BLaER1 (cell line): ENCODE measurements around the gene CFAP100.
A peak's percentile ranks its signal among the peaks of the same experiment; 100 is the strongest.

Source experiments
- H3K27ac ChIP-seq: shearing (Covaris generic); formaldehyde crosslinking; 2 replicates; pipeline ENCODE4 v1.8.1; 2022
- H3K27me3 ChIP-seq: shearing (Covaris generic); formaldehyde crosslinking; 2 replicates; pipeline ENCODE4 v1.8.1; 2022
- H3K36me3 ChIP-seq: shearing (Covaris generic); formaldehyde crosslinking; 2 replicates; pipeline ENCODE4 v1.8.1; 2022
- H3K4me1 ChIP-seq: shearing (Covaris generic); formaldehyde crosslinking; 2 replicates; pipeline ENCODE4 v1.8.1; 2022
- H3K4me2 ChIP-seq: shearing (Covaris generic); formaldehyde crosslinking; 2 replicates; pipeline ENCODE4 v1.8.1; 2022
- H3K4me3 ChIP-seq: shearing (Covaris generic); formaldehyde crosslinking; 2 replicates; pipeline ENCODE4 v1.8.1; 2022
- H3K9ac ChIP-seq: shearing (Covaris generic); formaldehyde crosslinking; 2 replicates; pipeline ENCODE4 v1.8.1; 2022
- H3K9me3 ChIP-seq: shearing (Covaris generic); formaldehyde crosslinking; 2 replicates; pipeline ENCODE4 v1.8.1; 2022
- H4K20me1 ChIP-seq: shearing (Covaris generic); formaldehyde crosslinking; 2 replicates; pipeline ENCODE4 v1.8.1; 2022
- Cebpa-rat ChIP-seq: shearing (Covaris generic); IDR thresholded peaks from 2 replicates; pipeline ENCODE4 v1.8.1; 2022

The CFAP100 gene

GRCh38 chr3:126398423-126399350, 4.0 kb downstream of the CFAP100 start:
- peaks cover 12% of the 10 kb centered on the region for H3K4me1 ChIP-seq
- H3K4me2 ChIP-seq = no peak overlapping the region
- no peaks in the 10 kb centered on the region for H4K20me1 ChIP-seq
- peaks cover 8% of the 10 kb centered on the region; the same call in 1 of the 2 replicates for H3K9me3 ChIP-seq
- H3K4me3 ChIP-seq = no peak overlapping the region
- no peaks in the 10 kb centered on the region for H3K27me3 ChIP-seq
- H3K36me3 ChIP-seq = no peaks in the 10 kb centered on the region
- no peak for TF ChIP-seq Cebpa-rat
- no peak overlapping the region for H3K9ac ChIP-seq
- no peak overlapping the region for H3K27ac ChIP-seq

GRCh38 chr3:126399351-126399735, 4.6 kb downstream of the CFAP100 start:
- Histone ChIP-seq H3K4me2 (peak overlapping the region; percentile 38), H3K27me3 (no peaks in the 10 kb centered on the region), H3K4me3 (no peak overlapping the region), H3K36me3 (no peaks in the 10 kb centered on the region), H3K9ac (no peak overlapping the region), H3K4me1 (peaks cover 12% of the 10 kb centered on the region), H3K27ac (no peak overlapping the region), H3K9me3 (peaks cover 8% of the 10 kb centered on the region; the same call in 1 of the 2 replicates), H4K20me1 (no peaks in the 10 kb centered on the region)
- no peak for TF ChIP-seq Cebpa-rat

- Histone ChIP-seq H3K36me3 (no peaks in the 10 kb centered on the region), H3K9ac (no peak overlapping the region), H3K4me3 (no peak overlapping the region), H3K27me3 (no peaks in the 10 kb centered on the region), H3K9me3 (peaks cover 8% of the 10 kb centered on the region; the same call in 1 of the 2 replicates), H4K20me1 (no peaks in the 10 kb centered on the region), H3K27ac (no peak overlapping the region), H3K4me1 (peaks cover 12% of the 10 kb centered on the region), H3K4me2 (peak overlapping the region; percentile 38)
- no peak for TF ChIP-seq Cebpa-rat
These were observed 5.0 kb downstream of the CFAP100 start for GRCh38 chr3:126399756-126400155.

GRCh38 chr3:126401611-126402160, 7.0 kb downstream of the CFAP100 start:
- Histone ChIP-seq H3K27ac (no peak overlapping the region), H4K20me1 (no peaks in the 10 kb centered on the region), H3K4me1 (peaks cover 12% of the 10 kb centered on the region), H3K9ac (no peak overlapping the region), H3K4me2 (no peak overlapping the region), H3K4me3 (no peak overlapping the region), H3K27me3 (no peaks in the 10 kb centered on the region), H3K36me3 (no peaks in the 10 kb centered on the region), H3K9me3 (peaks cover 8% of the 10 kb centered on the region; the same call in 1 of the 2 replicates)
- no peak for TF ChIP-seq Cebpa-rat

- no peak overlapping the region for H3K27ac ChIP-seq
- H3K4me1 ChIP-seq = peaks cover 12% of the 10 kb centered on the region
- H3K9me3 ChIP-seq = peaks cover 8% of the 10 kb centered on the region; the same call in 1 of the 2 replicates
- no peak overlapping the region for H3K4me3 ChIP-seq
- no peak overlapping the region for H3K9ac ChIP-seq
- no peak overlapping the region for H3K4me2 ChIP-seq
- no peaks in the 10 kb centered on the region for H3K27me3 ChIP-seq
- no peak for TF ChIP-seq Cebpa-rat
- H4K20me1 ChIP-seq = no peaks in the 10 kb centered on the region
- no peaks in the 10 kb centered on the region for H3K36me3 ChIP-seq
These were observed 7.5 kb downstream of the CFAP100 start for GRCh38 chr3:126402178-126402577.

- no peak for TF ChIP-seq Cebpa-rat
- peaks cover 8% of the 10 kb centered on the region; the same call in 1 of the 2 replicates for H3K9me3 ChIP-seq
- H4K20me1 ChIP-seq = no peaks in the 10 kb centered on the region
- no peaks in the 10 kb centered on the region for H3K36me3 ChIP-seq
- H3K9ac ChIP-seq = no peak overlapping the region
- H3K4me3 ChIP-seq = no peak overlapping the region
- H3K27ac ChIP-seq = no peak overlapping the region
- H3K4me1 ChIP-seq = peaks cover 12% of the 10 kb centered on the region
- no peaks in the 10 kb centered on the region for H3K27me3 ChIP-seq
- no peak overlapping the region for H3K4me2 ChIP-seq
These were observed 8.1 kb downstream of the CFAP100 start for GRCh38 chr3:126402666-126403302.

- Histone ChIP-seq H3K9ac (no peak overlapping the region), H3K4me2 (no peak overlapping the region), H3K36me3 (no peaks in the 10 kb centered on the region), H4K20me1 (no peaks in the 10 kb centered on the region), H3K9me3 (no peaks in the 10 kb centered on the region), H3K27me3 (no peaks in the 10 kb centered on the region), H3K27ac (no peak overlapping the region), H3K4me1 (no peaks in the 10 kb centered on the region), H3K4me3 (no peak overlapping the region)
- TF ChIP-seq Cebpa-rat = no peak
These were observed 11.9 kb downstream of the CFAP100 start for GRCh38 chr3:126406389-126407296.

- Histone ChIP-seq H4K20me1 (no peaks in the 10 kb centered on the region), H3K4me2 (no peak overlapping the region), H3K9me3 (no peaks in the 10 kb centered on the region), H3K27me3 (no peaks in the 10 kb centered on the region), H3K4me1 (no peaks in the 10 kb centered on the region), H3K27ac (no peak overlapping the region), H3K4me3 (no peak overlapping the region), H3K36me3 (no peaks in the 10 kb centered on the region), H3K9ac (no peak overlapping the region)
- no peak for TF ChIP-seq Cebpa-rat
These were observed 12.8 kb downstream of the CFAP100 start for GRCh38 chr3:126407412-126408044.

- H4K20me1 ChIP-seq = no peaks in the 10 kb centered on the region
- TF ChIP-seq Cebpa-rat = no peak
- H3K27ac ChIP-seq = no peak overlapping the region
- H3K9ac ChIP-seq = no peak overlapping the region
- no peak overlapping the region for H3K4me3 ChIP-seq
- no peaks in the 10 kb centered on the region for H3K4me1 ChIP-seq
- no peaks in the 10 kb centered on the region for H3K36me3 ChIP-seq
- no peak overlapping the region for H3K4me2 ChIP-seq
- H3K27me3 ChIP-seq = no peaks in the 10 kb centered on the region
- no peaks in the 10 kb centered on the region for H3K9me3 ChIP-seq
These were observed 13.4 kb downstream of the CFAP100 start for GRCh38 chr3:126408099-126408498.
